NCI-H2171 (cell line): ENCODE results near the gene SKIL.

ENCODE experiments used
- DNase-seq: peaks from one replicate; lab custom pipeline; 2025; lab: John Stamatoyannopoulos, UW

The SKIL gene

DNA sequence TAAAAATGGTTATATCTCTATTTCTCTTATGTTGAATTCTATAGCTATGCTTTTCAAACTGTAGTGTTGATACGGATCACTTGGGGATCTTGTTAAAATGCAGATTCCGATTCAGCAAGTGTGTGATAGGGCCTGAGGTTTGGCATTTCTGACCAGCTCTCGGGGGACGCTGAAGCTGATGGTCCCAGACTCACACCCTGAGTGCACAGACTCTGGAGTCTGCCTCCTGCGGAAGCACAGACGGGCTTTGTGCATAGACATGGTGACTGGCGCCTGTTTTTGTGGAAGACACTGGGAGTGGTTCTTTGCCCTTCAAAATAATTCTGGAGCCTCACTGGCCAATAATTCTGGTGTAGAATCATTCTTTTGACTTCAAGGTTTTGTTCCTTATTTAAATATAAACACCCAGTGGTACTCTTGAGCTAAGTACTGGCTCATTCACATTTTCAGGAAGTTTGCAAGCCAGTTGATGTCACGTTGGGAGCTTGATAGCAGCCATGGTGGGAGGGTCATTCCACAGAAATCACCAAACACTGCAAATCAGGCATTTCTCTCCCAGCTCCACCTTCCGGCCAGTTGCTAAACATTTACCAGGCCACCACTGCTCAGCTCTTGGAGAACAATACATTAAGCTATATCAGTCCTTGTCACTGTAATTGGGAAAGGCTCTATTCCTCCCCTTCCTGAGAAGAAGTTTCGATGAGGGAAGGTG, 80.3 kb downstream of the SKIL start:
- no peak for DNase-seq

DNA sequence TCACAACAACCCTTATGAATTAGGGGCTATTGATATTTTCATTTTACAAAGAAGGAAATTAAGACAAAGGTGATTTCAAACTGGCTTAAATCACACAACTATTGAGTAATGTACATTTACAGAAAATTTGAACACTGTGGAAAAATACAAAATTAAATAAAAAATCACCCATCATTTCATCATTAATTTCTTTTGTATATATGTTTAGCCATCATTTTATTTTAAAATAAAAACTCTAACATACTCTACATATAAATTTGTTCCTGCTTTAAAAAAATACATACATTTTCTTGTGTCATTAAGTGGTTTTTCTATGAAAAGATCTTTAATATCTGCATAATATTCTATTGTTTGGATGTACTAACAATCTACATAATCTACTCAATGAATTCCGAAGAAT, 81.3 kb downstream of the SKIL start:
- DNase-seq = no peak

DNA sequence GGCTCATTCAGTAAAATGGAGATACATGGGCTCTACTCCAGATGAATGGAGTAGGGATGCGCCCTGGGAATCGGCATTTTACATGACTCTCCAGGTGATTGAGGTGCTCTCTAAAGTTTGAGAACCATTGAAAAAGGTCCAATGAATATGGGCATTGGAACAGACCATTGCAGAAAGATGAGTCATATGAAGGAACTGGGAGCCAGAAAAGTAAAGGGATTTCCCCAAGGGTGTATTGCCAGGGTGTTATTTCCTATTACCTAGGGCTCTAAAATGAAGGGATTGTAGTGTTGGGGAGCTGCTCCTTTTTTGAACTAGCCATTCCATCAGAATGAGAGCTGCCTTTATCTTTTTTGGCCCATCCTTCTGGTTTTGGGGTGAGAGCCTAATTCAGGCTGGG, 82.8 kb downstream of the SKIL start:
- DNase-seq = no peak

DNA sequence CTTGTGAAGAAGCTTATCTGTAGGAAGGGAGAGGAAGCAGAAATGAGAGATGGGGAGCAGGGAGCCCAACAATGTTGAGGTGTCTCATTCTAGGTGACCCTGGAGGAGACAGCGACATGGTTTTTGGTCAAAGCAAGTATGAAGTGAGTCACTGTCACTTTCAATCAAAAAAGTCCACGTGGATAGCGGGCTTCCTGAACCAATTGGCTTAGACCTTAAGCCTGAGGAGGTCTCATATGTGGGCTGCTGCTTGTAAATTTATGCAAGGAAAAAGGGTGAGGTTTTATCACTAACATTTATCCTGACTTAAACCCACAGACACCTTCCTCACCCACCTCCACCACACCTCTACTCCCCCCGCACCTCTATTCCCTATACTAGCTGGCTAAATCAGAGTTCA, 83.9 kb downstream of the SKIL start:
- no peak for DNase-seq

- no peak for DNase-seq
Measured at GRCh38 chr3:170442947-170443346, 85.4 kb downstream of the SKIL start.

- DNase-seq = no peak
Measured at GRCh38 chr3:170443457-170443856, 85.9 kb downstream of the SKIL start.
